NCI-H1694 treated with DMSO at 0.1 percent for 48 hours (cell line): ENCODE data around the gene RORB.
"Not testable (repeated sequence)": the region's sequence is repeated elsewhere in the genome, so short reads cannot be mapped to it uniquely, and the experiment has no call there.

Experiments used
- DNase-seq: peaks from one replicate; lab custom pipeline; 2025; lab: John Stamatoyannopoulos, UW

RORB gene

DNA sequence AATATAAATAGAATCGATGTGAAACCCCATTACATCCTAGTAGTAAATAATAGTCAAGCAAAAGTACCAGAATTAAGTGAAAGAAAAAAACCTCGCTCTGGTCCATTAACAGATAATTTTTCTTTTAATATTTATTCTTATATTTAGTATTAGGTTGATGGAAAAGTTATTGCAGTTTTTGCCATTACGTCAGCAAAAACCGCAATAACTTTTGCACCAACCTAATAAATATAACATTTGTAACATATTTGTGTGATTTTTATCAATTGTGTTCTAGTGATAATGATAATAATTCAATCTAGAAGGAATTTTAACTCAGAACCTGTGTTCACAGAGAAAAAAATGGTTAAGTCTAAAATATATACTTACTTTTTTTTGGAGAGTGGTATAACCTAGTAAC, 16.1 kb downstream of the RORB start:
- DNase-seq, result no peak

DNA sequence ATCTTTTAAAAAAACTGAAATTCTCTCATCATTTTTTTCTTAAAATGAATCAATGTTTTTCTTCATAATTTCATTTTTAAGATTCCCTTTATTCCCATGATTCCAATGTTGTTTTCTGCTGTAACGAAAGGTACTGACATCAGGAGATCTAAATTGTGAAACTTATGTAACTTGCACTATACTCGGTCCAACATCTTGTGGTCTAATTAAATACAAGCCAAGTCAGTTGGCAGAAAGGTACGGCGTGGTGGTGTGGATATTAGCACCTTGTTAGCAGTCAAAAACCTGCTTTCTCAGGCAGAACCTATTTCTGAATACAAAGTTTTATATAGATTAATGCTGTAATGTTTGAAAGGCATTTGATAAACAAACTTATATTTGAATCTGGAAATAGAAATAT, 20.1 kb downstream of the RORB start:
- DNase-seq, result no peak

DNA sequence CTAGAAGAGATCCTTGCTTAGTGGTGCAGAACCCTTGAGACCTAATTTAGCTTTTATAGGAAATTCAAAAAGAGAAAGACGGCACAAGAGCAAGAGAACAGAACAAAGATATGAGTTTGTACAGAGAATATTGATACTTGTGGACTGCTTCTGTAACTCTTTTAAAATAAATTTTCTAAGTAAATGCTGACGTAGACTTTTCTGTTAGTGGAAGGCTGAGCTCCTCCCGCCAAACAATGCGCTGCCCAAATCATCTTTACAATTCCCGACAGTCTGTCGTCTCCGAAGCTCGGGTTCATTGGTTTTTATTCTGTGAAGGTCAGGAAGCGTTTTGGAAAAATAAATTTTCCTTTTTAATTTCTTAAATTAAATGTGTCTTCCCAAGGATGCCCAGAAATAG, 22.3 kb downstream of the RORB start:
- no peak for DNase-seq

- no peak for DNase-seq
Measured at GRCh38 chr9:74521009-74521408, 23.9 kb downstream of the RORB start.

DNA sequence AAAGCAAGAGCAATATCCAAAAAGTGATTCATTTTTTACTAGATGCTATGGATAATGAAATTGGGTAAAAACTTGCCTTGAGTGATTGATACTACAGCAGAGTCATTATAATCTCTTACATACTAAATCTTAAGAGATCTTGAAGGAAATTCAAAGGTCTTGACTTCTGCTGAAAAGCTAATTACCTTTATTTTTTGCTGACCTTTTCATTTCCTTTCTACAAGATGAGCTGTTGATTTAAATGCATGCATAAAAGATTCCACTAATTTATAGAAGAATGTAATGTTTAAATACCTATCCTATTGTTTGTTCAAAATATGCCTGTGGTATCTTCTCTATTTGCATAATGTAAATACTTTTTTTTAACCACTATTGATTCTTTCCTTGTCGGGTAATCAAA, 27.2 kb downstream of the RORB start:
- no peak for DNase-seq

DNA sequence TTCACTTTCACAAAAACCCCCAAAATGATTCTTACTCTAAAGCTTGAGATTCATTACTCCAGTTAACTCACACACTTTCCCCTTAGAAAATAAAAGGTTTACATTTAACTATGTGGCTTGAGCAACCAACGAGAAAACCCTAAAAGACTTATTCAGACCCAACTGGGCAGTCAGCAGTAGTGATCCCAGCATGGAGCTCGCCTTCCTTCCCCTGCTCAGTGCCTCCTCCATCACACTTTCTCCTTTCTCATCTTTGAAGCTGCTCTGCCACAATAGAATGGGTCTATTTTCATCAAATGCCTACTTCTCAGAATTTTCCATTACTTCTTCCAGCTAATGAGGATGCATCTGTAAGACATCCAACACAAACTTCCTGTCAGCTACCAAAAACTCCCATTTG, 29.1 kb downstream of the RORB start:
- no peak for DNase-seq

DNA sequence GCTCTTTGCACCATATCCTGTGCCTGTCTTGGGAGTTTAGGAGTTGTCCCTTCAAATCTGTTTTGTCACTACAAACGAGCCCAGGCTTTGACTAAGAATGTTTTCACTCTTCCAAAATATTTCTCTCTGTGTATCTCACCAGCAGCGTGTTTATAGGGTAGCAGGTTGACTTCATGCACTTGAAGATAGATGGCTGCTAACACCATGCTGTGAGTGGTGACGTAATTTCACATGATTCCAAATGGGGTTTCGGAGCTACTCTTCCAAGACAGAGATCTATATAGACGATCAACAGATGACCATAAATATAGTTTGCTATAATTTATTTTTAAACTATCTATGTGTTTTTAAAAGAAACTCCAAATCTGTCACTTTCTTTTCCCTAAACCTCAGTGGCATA, 30.6 kb downstream of the RORB start:
- no peak for DNase-seq

DNA sequence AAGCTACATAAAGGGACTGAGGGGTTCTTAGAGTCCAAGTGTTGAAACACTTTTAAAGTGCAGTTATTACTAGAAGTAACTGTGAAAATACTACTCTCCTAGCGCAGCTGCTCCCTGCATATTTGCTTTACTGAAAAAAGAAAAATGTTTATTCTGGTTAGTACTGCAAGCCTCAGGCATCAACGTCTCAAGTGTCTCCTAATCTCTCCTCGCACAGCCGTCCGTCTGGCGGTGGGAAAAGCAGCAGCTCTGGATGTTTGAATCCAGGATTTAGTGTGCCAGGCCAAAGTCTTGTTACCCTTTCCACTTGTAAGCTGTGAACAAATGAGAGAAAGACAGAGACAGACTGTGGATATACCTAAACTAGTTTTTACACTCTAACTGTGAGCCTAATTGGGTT, 31.1 kb downstream of the RORB start:
- no peak for DNase-seq

DNA sequence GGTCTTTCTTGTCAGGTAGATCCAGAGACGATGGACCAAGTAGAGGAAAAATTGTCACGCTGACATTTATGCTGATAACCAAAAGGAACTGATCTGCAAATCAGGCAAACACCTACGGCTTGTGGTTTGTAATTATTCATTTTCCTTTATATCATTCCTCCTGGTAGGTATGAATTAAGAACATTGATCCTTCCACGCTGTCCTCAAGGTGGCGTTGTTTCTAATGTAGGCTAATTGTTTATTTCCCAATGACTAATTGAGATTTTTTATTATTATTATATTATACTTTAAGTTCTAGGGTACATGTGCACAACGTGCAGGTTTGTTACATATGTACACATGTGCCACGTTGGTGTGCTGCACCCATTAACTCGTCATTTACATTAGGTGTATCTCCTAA, 33.3 kb downstream of the RORB start:
- not testable (repeated sequence) for DNase-seq

DNA sequence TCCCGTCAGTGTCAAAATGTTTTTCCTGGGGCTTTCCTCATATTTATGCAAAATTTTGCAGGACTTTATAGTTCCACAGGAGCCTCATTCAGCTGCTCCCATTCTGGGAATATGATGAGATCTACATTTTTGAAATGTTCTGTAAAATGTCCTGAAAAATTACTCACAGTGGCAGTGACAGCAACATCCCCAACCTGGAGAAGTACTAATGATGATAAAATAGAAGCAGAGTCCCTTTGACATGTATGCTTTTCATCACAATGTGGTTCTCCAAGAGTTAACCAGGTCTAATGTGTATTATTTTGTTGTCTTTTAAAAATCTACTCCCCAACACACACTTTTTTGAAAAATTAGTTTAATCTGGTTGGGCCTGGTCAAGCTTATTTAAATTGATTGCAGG, 36.1 kb downstream of the RORB start:
- no peak for DNase-seq

GRCh38 chr9:74534841-74535240, 37.7 kb downstream of the RORB start:
- DNase-seq, result no peak

DNA sequence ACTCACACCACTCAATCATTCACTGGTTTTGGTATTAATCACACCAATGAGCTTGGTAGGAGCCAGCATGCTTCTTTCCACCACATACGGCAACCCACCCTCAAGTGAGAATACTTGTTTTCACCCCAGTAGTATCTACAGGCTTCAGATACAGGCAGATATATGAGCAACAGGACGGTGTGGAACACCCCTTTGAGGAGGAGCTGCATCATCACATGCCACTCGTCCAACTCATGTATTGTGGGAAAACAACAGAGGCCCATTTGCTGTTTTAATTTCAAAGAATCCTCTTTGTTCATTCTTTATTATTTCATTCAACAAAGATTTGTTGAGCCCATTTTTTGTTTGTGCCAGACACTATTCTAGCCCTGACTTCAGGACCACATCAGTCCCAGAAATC, 46.0 kb downstream of the RORB start:
- DNase-seq, result no peak

DNA sequence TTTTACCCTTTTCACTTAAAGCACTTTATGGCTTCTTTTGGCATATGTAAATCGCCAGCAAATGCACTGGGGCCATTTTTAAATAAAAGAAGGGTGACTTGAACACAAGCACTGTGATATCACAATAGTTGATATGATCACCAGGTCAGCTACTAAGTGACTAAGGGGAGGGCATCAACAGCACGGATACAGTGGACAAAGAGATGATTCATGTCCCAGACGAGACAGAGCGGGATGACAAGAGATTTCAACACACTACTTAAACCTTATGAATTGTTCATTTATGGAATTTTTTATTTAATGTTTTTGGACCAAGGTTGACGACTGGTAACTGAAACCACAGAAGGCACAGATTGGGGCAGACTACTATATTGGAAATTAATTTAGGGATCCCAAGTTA, 54.1 kb downstream of the RORB start:
- no peak for DNase-seq

DNA sequence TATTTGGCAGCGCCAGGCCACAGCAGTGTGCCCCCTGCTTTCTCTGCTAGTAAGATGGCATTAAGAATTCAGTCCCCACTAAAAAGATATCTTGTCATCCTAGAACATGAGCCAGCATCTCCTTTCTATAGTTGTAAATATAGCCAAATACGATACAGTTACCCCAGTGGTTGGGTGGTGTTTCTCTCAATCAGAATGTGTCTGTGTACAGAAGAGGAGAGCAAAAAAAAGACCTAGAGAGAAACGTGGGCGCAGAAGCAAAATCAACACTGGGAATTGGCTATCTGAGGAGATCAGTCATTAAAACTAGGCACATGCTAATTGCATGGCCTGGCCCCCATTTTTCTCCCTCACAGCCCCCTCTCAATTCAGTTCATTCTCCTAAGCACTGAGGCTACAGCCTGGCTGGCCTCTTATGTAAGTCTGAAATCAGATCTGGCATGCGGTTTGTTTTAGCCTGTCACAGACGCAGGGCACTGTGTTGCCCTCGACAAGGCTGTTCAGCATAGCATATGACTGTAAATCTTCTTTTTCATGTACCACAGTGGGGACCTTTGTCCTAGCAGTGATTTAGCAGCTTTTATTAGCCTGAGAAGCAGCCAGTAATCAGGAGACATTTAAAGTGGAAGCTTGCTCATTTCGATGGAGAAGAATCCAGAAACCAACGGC, 57.8 kb downstream of the RORB start:
- no peak for DNase-seq

DNA sequence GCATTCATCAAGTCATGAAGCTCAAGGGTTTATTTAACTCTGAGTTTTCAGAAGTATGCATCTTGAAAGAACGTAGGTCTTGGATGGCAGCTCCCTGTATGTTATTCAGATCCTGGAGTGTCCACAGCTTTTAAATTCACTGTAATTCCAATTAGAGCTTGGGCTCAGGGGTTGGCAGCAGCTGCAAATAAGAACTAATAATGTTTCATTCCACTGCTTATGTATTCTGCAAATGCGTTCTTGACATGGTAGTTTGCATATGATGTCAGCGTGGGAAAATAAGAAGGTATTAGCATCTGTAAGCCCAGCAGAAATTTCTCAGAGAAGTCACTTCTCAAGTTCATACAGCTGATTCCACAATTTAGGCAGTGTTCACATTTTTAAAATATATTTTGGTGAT, 58.4 kb downstream of the RORB start:
- DNase-seq, result no peak

DNA sequence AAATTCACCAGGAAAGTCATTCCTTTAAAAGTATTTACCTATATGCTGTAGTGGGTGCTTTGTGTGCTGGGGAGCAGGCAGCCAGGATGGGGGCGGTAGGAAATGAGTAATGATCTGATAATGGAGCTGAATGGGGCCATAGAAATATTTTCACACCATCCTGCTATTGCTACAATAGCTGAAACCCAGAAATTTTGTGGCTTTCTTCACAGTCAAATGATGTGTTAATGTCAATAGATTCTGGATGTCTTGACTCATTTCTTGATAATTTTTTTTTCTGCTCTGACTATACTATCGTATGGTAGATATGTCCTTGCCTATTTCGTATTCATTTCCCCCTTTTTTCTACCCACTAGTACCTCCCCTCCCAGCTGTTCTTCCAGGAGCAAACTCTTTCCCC, 59.5 kb downstream of the RORB start:
- DNase-seq, result no peak

DNA sequence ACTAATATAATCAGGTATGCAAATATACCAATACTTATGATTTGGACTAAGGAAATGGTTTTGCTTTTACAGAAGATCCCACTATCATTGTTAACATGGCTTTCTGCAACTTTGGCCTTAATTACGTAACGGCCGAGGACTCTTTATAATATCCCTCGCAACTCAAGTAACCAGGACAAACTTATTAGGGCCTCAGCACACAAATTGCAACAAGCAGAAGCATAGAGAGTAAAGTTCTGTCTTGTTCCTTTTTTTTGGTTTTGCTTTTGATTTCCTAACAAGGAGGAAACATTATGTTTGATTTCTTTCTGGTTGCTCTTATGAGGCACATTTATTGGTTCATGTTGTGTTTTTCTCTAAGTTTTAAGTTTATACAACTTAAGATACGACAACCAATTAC, 60.4 kb downstream of the RORB start:
- DNase-seq, result no peak

DNA sequence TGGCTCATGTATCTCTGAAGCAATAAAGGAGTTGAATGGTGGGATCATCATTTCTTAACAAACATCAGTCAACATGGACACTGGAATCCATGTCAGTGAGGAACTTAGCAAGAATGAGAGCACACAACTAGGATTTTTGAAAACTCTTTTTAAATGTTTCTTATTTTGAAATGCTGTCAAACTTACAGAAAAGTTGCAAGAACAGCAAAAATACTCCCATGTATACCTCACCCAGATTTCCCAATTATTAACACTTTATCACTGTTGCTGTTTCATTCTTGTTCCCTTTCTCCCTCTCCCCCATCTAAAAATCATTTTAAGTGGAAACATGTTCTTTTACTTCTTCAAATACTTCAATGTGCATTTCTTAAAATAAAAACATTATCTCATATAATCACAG, 65.5 kb downstream of the RORB start:
- no peak for DNase-seq

DNA sequence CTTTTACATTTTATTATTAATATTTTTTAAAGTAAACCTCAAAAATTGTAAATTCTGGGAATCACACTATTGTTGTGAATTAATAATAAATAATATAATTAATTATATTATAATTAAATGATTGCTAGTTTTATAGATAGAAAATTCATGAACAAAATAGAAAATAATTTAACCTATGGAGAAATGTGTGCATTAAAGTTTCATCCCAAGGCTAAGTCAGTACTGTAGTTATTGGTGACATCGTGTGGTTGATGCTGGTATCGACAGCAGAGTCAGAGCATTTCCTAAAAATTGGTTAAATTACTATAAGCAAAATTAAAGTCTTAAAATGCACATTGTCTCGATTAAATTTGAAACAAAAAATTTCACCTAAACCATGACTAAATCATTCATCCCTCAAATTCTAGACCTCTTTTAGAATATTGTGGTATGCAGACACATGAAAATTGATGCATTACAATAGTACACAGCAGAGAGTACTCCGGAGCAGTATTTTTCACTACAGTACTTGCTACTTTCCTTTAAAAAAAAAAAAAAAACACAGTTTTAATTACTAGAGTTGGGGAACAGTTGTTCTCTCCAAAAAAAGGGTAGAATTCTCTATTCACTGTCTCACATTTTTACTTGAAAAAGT, 73.9 kb downstream of the RORB start:
- DNase-seq, result no peak

DNA sequence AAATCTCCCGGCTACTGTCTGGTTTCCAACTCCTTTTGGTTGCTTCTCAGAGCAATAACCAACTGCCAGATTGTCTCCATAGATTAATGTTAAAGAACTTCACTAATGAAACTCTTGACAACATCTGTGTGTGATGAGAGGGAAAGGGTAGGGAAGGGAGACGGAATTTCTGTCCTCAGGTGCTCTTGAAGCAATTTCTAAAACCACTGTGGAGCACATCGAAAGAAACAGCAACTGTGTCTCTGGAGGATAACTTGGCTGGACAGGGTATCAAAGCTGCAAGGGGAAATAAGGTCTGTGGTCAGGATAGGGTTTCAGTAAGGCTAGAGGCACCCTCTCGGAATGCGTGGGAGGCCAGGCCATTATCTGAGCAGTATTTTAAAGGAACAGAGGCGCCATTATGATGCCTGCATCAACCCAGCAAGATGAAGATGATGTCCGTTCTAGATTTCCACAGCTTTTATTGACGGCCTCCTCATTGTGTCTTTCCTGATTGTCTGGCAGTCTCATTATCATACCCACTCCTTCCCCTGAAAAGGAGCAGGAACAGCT, 76.6 kb downstream of the RORB start:
- DNase-seq, result no peak

DNA sequence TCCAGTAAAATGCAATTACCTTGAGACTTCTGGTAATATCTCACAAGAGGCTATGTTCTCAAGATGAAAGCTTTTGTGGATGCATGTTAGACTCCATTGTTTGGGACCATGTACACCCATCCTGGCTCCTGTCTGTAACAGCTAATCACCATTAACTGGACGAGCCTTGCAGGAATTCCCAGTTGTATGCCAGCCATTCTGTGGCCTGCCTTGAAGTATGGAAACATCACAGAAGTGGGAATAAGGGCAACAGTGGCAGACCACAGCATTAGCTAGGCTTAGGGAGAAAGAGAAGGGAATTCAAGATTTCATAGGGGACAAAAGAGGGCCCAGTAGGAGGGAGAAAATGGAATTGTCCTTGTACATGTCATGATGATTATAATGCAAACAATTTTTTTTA, 79.0 kb downstream of the RORB start:
- DNase-seq, result no peak

DNA sequence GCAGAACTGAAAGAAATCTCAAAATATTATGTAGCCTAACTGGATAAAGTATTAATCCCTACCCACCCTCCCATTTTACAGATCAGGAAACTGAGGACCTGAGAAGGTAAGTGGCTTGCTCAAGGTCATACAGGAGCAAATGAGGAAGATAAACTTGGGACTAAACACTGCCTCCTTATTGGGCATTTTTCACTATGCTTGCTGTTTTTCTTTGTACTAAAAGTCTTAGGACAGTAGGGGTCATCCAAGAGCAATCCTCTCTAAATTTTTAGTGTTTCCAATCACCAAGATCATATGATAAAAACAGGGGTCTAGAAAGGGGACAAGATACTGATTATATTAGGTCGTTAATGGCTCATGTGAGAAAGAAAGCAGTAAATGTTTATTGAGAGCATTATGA, 80.8 kb downstream of the RORB start:
- no peak for DNase-seq

DNA sequence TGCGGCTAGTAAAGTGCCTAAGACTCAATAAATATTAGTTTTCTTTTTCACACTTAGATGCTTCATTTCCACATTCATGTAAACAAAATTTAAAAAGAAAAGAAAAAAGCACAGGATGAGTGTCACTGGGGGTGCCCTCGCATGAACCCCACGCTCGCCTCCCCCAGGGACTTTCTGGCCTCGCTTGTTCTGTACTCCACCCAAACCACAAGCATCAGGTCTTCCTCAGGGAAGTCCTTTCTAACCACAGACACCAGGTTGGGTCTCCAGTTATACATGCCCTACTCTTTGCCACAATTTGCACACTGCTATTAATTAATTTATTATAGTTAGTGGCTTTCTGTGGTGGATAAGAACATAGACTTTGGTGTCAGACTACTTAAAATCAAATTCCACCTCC, 92.4 kb downstream of the RORB start:
- no peak for DNase-seq

- no peak for DNase-seq
Measured at GRCh38 chr9:74595286-74595685, 98.2 kb downstream of the RORB start.
